MM.1S (cell line): ENCODE data around the gene WDR43.

Source experiments
- EZH2 ChIP-seq: fragments of 300-600 bp; sonication (generic); optimal IDR thresholded peaks from 2 replicates; pipeline ENCODE3; 2017; ENCODE audit warnings: low read depth, mild to moderate bottlenecking, antibody characterized with exemption, low read length, mixed read lengths
- EZH2phosphoT487 ChIP-seq: fragments of 300-600 bp; sonication (generic); IDR thresholded peaks from 2 replicates; pipeline ENCODE4 v1.6.1; 2018; ENCODE audit warnings: antibody characterized with exemption, low read length
- TF ChIP-seq, protein P1 (sequence below): fragments of 300-600 bp; sonication (generic); IDR thresholded peaks from 2 replicates; pipeline ENCODE4 v1.5.1; 2016; ENCODE audit warnings: antibody characterized with exemption, low read length, mixed read lengths

DNA sequence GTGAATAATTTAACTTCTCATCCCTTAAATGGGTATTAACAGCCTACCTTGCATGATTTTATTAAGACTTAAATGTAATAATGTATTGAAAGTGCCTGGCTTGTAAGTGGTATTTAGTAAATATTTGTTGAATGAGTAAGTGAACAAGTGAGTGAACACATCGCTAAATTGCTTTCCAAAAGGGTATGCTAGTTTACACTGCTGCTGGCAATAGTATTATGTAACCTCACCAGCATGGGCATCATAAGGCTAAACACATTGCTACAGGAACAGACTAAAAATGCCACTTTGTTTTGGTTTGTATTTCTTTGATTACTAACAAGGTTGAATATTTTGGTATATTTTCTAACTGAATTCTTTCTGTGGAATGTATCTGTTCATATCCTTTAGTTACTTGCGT, 9.8 kb downstream of the WDR43 start:
- TF ChIP-seq, protein P1, sequence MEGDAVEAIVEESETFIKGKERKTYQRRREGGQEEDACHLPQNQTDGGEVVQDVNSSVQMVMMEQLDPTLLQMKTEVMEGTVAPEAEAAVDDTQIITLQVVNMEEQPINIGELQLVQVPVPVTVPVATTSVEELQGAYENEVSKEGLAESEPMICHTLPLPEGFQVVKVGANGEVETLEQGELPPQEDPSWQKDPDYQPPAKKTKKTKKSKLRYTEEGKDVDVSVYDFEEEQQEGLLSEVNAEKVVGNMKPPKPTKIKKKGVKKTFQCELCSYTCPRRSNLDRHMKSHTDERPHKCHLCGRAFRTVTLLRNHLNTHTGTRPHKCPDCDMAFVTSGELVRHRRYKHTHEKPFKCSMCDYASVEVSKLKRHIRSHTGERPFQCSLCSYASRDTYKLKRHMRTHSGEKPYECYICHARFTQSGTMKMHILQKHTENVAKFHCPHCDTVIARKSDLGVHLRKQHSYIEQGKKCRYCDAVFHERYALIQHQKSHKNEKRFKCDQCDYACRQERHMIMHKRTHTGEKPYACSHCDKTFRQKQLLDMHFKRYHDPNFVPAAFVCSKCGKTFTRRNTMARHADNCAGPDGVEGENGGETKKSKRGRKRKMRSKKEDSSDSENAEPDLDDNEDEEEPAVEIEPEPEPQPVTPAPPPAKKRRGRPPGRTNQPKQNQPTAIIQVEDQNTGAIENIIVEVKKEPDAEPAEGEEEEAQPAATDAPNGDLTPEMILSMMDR: no peak
- TF ChIP-seq EZH2phosphoT487 (no peak), EZH2 (no peak)
